GM18870 (cell line): ENCODE results near the gene SUGCT.

Experiments
- ATAC-seq: cut with Tn5 transposase; IDR thresholded peaks from one replicate; pipeline ENCODE4 v1.9.1; 2021; ENCODE audit warnings: moderate library complexity; ENCODE audit not compliant: unreplicated experiment

The SUGCT gene

GRCh38 chr7:40843338-40843985 is 708.7 kb downstream of the SUGCT start:
- ATAC-seq, result no peak

GRCh38 chr7:40845943-40846342 is 711.1 kb downstream of the SUGCT start:
- no peak for ATAC-seq

- no peak for ATAC-seq
Observed at GRCh38 chr7:40847921-40848320, 713.1 kb downstream of the SUGCT start.

- no peak for ATAC-seq
Observed at GRCh38 chr7:40848541-40849221, 713.9 kb downstream of the SUGCT start.

- ATAC-seq, result no peak
Observed at GRCh38 chr7:40850017-40850416, 715.2 kb downstream of the SUGCT start.

GRCh38 chr7:40851001-40851400 is 716.2 kb downstream of the SUGCT start:
- no peak for ATAC-seq

GRCh38 chr7:40859076-40859475 is 724.3 kb downstream of the SUGCT start:
- no peak for ATAC-seq

- no peak for ATAC-seq
Observed at GRCh38 chr7:40859965-40860543, 725.2 kb downstream of the SUGCT start.

GRCh38 chr7:40865441-40866233 is 730.8 kb downstream of the SUGCT start:
- no peak for ATAC-seq

- ATAC-seq, result no peak
Observed at GRCh38 chr7:40866601-40867000, 731.8 kb downstream of the SUGCT start.

GRCh38 chr7:40870108-40870507 is 735.3 kb downstream of the SUGCT start:
- ATAC-seq, result no peak

- ATAC-seq, result no peak
Observed at GRCh38 chr7:40873248-40873647, 738.4 kb downstream of the SUGCT start.

- no peak for ATAC-seq
Observed at GRCh38 chr7:40874756-40875155, 740.0 kb downstream of the SUGCT start.

- ATAC-seq, result no peak
Observed at GRCh38 chr7:40876601-40877000, 741.8 kb downstream of the SUGCT start.

- no peak for ATAC-seq
Observed at GRCh38 chr7:40879941-40880543, 745.2 kb downstream of the SUGCT start.

GRCh38 chr7:40880581-40880980 is 745.8 kb downstream of the SUGCT start:
- ATAC-seq, result no peak

- no peak for ATAC-seq
Observed at GRCh38 chr7:40881405-40881926, 746.7 kb downstream of the SUGCT start.

- no peak for ATAC-seq
Observed at GRCh38 chr7:40882071-40882658, 747.4 kb downstream of the SUGCT start.

- no peak for ATAC-seq
Observed at GRCh38 chr7:40883826-40884225, 749.0 kb downstream of the SUGCT start.

GRCh38 chr7:40884241-40884640 is 749.4 kb downstream of the SUGCT start:
- no peak for ATAC-seq

- ATAC-seq, result no peak
Observed at GRCh38 chr7:40885503-40885902, 750.7 kb downstream of the SUGCT start.
